Neuronal stem cell (in vitro differentiated cells): ENCODE measurements around the gene CHST15.

ENCODE experiments used
- DNase-seq: peaks from one replicate; pipeline ENCODE4 v3.0.0-alpha.2; 2013; ENCODE audit warnings: low spot score
- H2AFZ ChIP-seq: one replicate; pipeline ENCODE4 v1.6.1; 2013; ENCODE audit warnings: mild to moderate bottlenecking, low read length, inconsistent platforms
- H2AK5ac ChIP-seq: 2 replicates; pipeline ENCODE4 v1.6.1; 2013; ENCODE audit warnings: low read depth, mild to moderate bottlenecking, inconsistent platforms, low read length, moderate library complexity, mixed read lengths
- H2BK120ac ChIP-seq: 2 replicates; pipeline ENCODE4 v1.6.1; 2013; ENCODE audit warnings: low read depth, mild to moderate bottlenecking, inconsistent platforms, low read length, moderate library complexity, mixed read lengths
- H2BK12ac ChIP-seq: one replicate; pipeline ENCODE4 v1.6.1; 2013; ENCODE audit warnings: low read length, inconsistent platforms
- H2BK15ac ChIP-seq: 2 replicates; pipeline ENCODE4 v1.6.1; 2013; ENCODE audit warnings: mild to moderate bottlenecking, low read length, inconsistent platforms, mixed read lengths
- H2BK5ac ChIP-seq: one replicate; pipeline ENCODE4 v1.6.1; 2013; ENCODE audit warnings: inconsistent platforms, mild to moderate bottlenecking, low read length, moderate library complexity
- H3K14ac ChIP-seq: one replicate; pipeline ENCODE4 v1.6.1; 2013; ENCODE audit warnings: low read length, inconsistent platforms
- H3K18ac ChIP-seq: 2 replicates; pipeline ENCODE4 v1.6.1; 2013; ENCODE audit warnings: low read length, inconsistent platforms
- H3K23ac ChIP-seq: 2 replicates; pipeline ENCODE4 v1.6.1; 2013; ENCODE audit warnings: low read depth, mild to moderate bottlenecking, mixed read lengths, low read length, inconsistent platforms; ENCODE audit not compliant: poor library complexity
- H3K27ac ChIP-seq: replicated peaks from 3 replicates; pipeline ENCODE4 v1.5.1; 2013; ENCODE audit warnings: low read length, inconsistent platforms
- H3K27me3 ChIP-seq, 3 experiments: 2 replicates each; pipeline ENCODE4 v1.6.1; 2013; ENCODE audit warnings: low read length in 3 of 3, mild to moderate bottlenecking in 2 of 3, inconsistent platforms in 1 of 3, low read depth in 1 of 3, mixed read lengths in 1 of 3, moderate library complexity in 1 of 3; ENCODE audit not compliant: control insufficient read depth in 3 of 3, insufficient read depth in 3 of 3
- H3K36me3 ChIP-seq, 2 donors: replicated peaks in 1 of 2; 2 replicates each; pipeline ENCODE4 v1.6.1; 2013; ENCODE audit warnings: low read length in 2 of 2; ENCODE audit not compliant: control insufficient read depth in 2 of 2, insufficient read depth in 2 of 2
- H3K4ac ChIP-seq: 2 replicates; pipeline ENCODE4 v1.6.1; 2013; ENCODE audit warnings: inconsistent platforms, mild to moderate bottlenecking, low read length, moderate library complexity
- H3K4me1 ChIP-seq, 2 donors: 1 replicate in 1 of 2; 2 replicates in 1 of 2; pipeline ENCODE4 v1.6.1; 2013; ENCODE audit warnings: low read length in 2 of 2, low read depth in 1 of 2; ENCODE audit not compliant: control insufficient read depth in 2 of 2, insufficient read depth in 1 of 2
- H3K4me2 ChIP-seq: one replicate; pipeline ENCODE4 v1.6.1; 2013; ENCODE audit warnings: mild to moderate bottlenecking, low read length, inconsistent platforms; ENCODE audit not compliant: insufficient read depth, poor library complexity, severe bottlenecking
- H3K4me3 ChIP-seq, 2 donors: 2 replicates each; pipeline ENCODE4 v1.5.1; 2013; ENCODE audit warnings: low read length in 2 of 2, mild to moderate bottlenecking in 2 of 2, inconsistent platforms in 1 of 2, moderate library complexity in 1 of 2
- H3K79me1 ChIP-seq: one replicate; pipeline ENCODE4 v1.6.1; 2013; ENCODE audit warnings: low read depth, mild to moderate bottlenecking, inconsistent platforms, low read length, moderate library complexity
- H3K9ac ChIP-seq: one replicate; pipeline ENCODE4 v1.6.1; 2013; ENCODE audit warnings: mild to moderate bottlenecking, low read depth, low read length, inconsistent platforms; ENCODE audit not compliant: poor library complexity
- H3K9me3 ChIP-seq, 2 donors: replicated peaks in 1 of 2; 2 replicates each; pipeline versions ENCODE3 to v1.6.1; 2013; ENCODE audit warnings: low read length in 2 of 2, mild to moderate bottlenecking in 2 of 2, inconsistent platforms in 1 of 2, low read depth in 1 of 2, mixed read lengths in 1 of 2, moderate library complexity in 1 of 2; ENCODE audit not compliant: control insufficient read depth in 2 of 2, insufficient read depth in 1 of 2
- H4K8ac ChIP-seq: one replicate; pipeline ENCODE4 v1.6.1; 2013; ENCODE audit warnings: low read depth, mild to moderate bottlenecking, inconsistent platforms, low read length, moderate library complexity
- H4K91ac ChIP-seq: one replicate; pipeline ENCODE4 v1.6.1; 2013; ENCODE audit warnings: low read length, low read depth, mild to moderate bottlenecking, inconsistent platforms; ENCODE audit not compliant: poor library complexity
- WGBS, 2 donors: extraction: QIAGEN DNeasy Blood & Tissue Kit; methylation state at CpG; one replicate each; pipeline ENCODE4 v1.1.7; 2013; ENCODE audit warnings: missing lambda C conversion rate in 2 of 2, mixed read lengths in 1 of 2; ENCODE audit not compliant: insufficient read length in 2 of 2, insufficient replicate concordance in 1 of 2; ENCODE audit errors: extremely low coverage in 2 of 2; 5-methylcytosine and 5-hydroxymethylcytosine counted together

The CHST15 gene

DNA sequence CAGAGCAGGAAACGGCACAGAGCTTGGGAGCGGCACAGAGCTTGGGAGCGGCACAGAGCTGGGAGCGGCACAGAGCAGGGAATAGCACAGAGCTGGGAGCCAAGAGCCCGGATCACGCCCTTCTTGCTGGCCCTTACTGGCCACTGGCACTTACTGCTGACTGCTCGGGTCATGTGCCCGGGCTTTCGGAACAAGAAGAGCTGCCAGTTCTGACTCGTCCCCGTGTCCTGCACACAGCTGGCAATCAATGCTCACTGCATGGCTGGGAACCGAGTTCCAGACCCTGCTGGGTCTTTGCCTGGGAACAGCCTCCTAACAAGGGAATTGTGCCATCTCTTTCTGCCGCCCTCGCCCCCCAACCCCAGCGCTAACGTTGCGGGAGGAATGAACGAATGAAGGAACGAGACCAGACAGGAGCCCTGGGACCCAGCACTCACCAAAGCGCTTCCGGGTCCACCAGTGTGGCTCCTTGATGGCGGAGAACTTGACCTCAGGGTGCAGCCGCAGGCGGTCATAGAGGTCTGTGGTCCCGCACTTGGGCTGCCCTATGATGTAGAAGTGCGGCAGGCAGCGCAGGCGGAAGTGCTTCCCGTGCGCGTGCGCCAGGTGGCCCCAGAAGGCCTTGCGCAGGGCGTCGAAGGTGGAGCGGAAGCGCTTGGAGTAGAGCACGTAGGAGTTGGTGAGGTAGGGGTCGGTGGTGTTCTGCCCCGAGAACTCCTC is 49.1 kb downstream of the CHST15 start:
- Histone ChIP-seq H3K4me2 (no peak overlapping the region), H2BK12ac (peak overlapping the region; percentile 75), H3K9ac (no peak overlapping the region), H3K4me1 (peaks cover 6 to 14% of the 10 kb centered on the region in 2 donors), H3K36me3 (peaks cover 0 to 50% of the 10 kb centered on the region in 2 donors), H3K9me3 (peaks cover 0 to 9% of the 10 kb centered on the region in 2 donors), H3K14ac (no peak overlapping the region), H2BK15ac (no peak overlapping the region), H4K8ac (no peak overlapping the region), H2BK120ac (no peak overlapping the region), H3K4me3 (no peak overlapping the region), H3K23ac (peak overlapping the region; percentile 77), H3K27me3 (no peaks in the 10 kb centered on the region), H3K18ac (peak overlapping the region; percentile 51), H2AK5ac (peak overlapping the region; percentile 83), H2AFZ (no peak overlapping the region), H3K79me1 (no peaks in the 10 kb centered on the region), H4K91ac (no peak overlapping the region), H2BK5ac (no peak overlapping the region), H3K4ac (no peak overlapping the region), H3K27ac (no peak overlapping the region)
- no peak for DNase-seq
- WGBS, 2 donors, result no CpG with 5 or more reads among the region's 40 CpGs

DNA sequence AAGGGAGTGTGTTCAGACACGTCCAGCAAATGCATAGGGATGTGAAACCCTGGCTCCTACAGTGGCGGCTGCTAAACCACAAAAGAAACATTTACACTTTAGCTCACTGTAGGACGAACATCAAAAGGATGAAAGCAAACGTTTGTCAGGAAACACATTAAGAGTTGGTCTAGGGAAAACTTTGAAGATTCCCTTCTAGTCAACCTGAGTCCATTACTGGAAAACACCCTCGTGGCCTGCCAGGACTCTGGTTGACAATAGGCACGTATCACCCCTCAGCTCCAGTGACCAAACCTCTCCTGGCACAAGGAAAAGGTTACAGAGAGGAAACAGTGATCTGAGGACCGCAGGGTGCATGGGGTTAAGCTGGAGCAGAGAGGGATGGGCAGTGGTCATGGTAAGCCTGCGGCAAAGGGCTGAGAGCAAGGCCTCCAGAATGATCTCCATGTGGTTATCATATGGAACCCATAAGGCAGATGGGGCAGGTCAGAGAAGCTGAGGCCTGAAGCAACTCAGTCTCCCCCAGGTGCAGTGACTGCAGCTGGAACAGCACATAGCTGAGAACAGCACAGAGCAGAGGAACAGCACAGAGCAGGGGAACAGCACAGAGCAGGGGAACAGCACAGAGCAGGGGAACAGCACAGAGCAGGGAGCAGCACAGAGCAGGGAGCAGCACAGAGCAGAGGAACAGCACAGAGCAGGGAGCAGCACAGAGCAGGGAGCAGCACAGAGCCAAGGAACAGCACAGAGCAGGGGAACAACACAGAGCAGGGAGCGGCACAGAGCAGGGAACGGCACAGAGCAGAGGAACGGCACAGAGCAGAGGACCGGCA is 49.9 kb downstream of the CHST15 start:
- H2BK12ac ChIP-seq, result peak overlapping the region; percentile 75
- peaks cover 0 to 57% of the 10 kb centered on the region in 2 donors for H3K36me3 ChIP-seq
- no peak overlapping the region for H2AFZ ChIP-seq
- H3K4me2 ChIP-seq, result no peak overlapping the region
- peaks cover 6 to 8% of the 10 kb centered on the region in 2 donors for H3K4me1 ChIP-seq
- H2BK5ac ChIP-seq, result no peak overlapping the region
- no peak overlapping the region for H2BK120ac ChIP-seq
- H2BK15ac ChIP-seq, result no peak overlapping the region
- no peak overlapping the region for H3K4ac ChIP-seq
- H3K79me1 ChIP-seq, result no peaks in the 10 kb centered on the region
- peaks cover 0 to 9% of the 10 kb centered on the region in 2 donors for H3K9me3 ChIP-seq
- H4K8ac ChIP-seq, result no peak overlapping the region
- peak overlapping the region; percentile 51 for H3K18ac ChIP-seq
- no CpG with 5 or more reads among the region's 12 CpGs for WGBS, 2 donors
- H2AK5ac ChIP-seq, result no peak overlapping the region
- peak overlapping the region; percentile 63 for H3K14ac ChIP-seq
- H3K23ac ChIP-seq, result peak overlapping the region; percentile 77
- no peak overlapping the region for H4K91ac ChIP-seq
- no peak overlapping the region for H3K27ac ChIP-seq
- H3K9ac ChIP-seq, result no peak overlapping the region
- H3K4me3 ChIP-seq, result no peak overlapping the region
- no peak for DNase-seq
- no peaks in the 10 kb centered on the region for H3K27me3 ChIP-seq

DNA sequence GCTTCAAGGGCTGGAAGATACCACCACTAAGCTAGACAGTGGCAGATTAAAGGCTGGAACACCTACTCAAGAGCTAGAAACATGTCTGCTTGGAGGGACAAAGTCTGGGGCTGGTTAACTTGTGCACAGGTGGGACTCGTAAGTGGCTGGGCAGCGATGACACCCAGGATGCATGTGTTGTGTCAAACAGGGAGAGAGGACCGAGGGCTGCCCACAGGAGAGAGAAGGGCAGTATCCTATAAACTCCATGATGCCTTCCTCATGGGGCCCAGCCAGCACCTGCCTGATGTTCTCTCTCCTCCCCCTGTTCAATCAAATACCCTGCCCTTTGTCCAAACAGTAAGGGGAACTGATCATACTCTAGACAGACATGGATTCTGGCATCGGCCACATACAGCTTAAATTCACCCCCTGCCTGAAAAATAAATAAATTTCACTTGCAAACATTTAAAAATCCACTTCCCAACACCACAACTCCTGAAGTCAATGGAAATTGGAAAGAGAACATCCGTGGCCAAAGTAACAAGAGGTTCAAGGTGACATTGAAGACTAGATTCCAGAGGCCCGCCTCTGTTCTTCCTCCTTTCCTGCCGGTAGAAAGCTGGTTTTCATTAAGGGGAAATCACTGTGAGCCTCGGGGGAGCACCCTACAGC is 50.6 kb downstream of the CHST15 start:
- no peaks in the 10 kb centered on the region for H3K79me1 ChIP-seq
- no peak overlapping the region for H3K4me3 ChIP-seq
- no peak overlapping the region for H2AFZ ChIP-seq
- H3K9me3 ChIP-seq, result peaks cover 0 to 9% of the 10 kb centered on the region in 2 donors
- DNase-seq, result no peak
- H3K4ac ChIP-seq, result no peak overlapping the region
- WGBS, 2 donors, result no CpG with 5 or more reads among the region's 8 CpGs
- H3K9ac ChIP-seq, result no peak overlapping the region
- no peaks in the 10 kb centered on the region for H3K27me3 ChIP-seq
- no peak overlapping the region for H2BK12ac ChIP-seq
- no peak overlapping the region for H2BK120ac ChIP-seq
- no peak overlapping the region for H4K8ac ChIP-seq
- H3K4me1 ChIP-seq, result peaks cover under 1 to 2% of the 10 kb centered on the region in 2 donors
- H2AK5ac ChIP-seq, result no peak overlapping the region
- no peak overlapping the region for H3K14ac ChIP-seq
- no peak overlapping the region for H3K27ac ChIP-seq
- no peak overlapping the region for H2BK15ac ChIP-seq
- no peak overlapping the region for H3K18ac ChIP-seq
- H4K91ac ChIP-seq, result no peak overlapping the region
- H3K4me2 ChIP-seq, result no peak overlapping the region
- H3K36me3 ChIP-seq, result peaks cover 0 to 63% of the 10 kb centered on the region in 2 donors
- no peak overlapping the region for H2BK5ac ChIP-seq
- H3K23ac ChIP-seq, result no peak overlapping the region
